ENCODE data around the gene SLC2A9. TPM values are rescaled to one million over a fixed set of nuclear protein-coding genes. Genes with fewer than 3 reads are reported as not detected.

The SLC2A9 gene
- total and polyA plus RNA-seq, 2 of the 13 experiments (the other 11 are each of a cell fraction or from before 2014, with no cell fraction given): 36.2 to 42.3 TPM

GRCh38 chr4:10020871-10021652 is at the start of gene SLC2A9 (continued):
- TF ChIP-seq, protein P1, sequence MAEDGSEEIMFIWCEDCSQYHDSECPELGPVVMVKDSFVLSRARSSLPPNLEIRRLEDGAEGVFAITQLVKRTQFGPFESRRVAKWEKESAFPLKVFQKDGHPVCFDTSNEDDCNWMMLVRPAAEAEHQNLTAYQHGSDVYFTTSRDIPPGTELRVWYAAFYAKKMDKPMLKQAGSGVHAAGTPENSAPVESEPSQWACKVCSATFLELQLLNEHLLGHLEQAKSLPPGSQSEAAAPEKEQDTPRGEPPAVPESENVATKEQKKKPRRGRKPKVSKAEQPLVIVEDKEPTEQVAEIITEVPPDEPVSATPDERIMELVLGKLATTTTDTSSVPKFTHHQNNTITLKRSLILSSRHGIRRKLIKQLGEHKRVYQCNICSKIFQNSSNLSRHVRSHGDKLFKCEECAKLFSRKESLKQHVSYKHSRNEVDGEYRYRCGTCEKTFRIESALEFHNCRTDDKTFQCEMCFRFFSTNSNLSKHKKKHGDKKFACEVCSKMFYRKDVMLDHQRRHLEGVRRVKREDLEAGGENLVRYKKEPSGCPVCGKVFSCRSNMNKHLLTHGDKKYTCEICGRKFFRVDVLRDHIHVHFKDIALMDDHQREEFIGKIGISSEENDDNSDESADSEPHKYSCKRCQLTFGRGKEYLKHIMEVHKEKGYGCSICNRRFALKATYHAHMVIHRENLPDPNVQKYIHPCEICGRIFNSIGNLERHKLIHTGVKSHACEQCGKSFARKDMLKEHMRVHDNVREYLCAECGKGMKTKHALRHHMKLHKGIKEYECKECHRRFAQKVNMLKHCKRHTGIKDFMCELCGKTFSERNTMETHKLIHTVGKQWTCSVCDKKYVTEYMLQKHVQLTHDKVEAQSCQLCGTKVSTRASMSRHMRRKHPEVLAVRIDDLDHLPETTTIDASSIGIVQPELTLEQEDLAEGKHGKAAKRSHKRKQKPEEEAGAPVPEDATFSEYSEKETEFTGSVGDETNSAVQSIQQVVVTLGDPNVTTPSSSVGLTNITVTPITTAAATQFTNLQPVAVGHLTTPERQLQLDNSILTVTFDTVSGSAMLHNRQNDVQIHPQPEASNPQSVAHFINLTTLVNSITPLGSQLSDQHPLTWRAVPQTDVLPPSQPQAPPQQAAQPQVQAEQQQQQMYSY (CRISPR knock-in tag; IDR thresholded peaks at IDR 0.05): no peak
- TF ChIP-seq ZNF558 (CRISPR knock-in tag; IDR thresholded peaks at IDR 0.05; ENCODE audit: borderline replicate concordance) (no peak), ZNF281 (CRISPR knock-in tag; IDR thresholded peaks at IDR 0.05; ENCODE audit: borderline replicate concordance) (no peak; the same call in 1 of the 2 replicates), ZNF446 (CRISPR knock-in tag; IDR thresholded peaks at IDR 0.05) (no peak), ZNF790 (CRISPR knock-in tag; IDR thresholded peaks at IDR 0.05; ENCODE audit: borderline replicate concordance) (no peak), ZBTB21 (CRISPR knock-in tag; IDR thresholded peaks at IDR 0.05) (no peak; the same call in 1 of the 2 replicates), SUZ12 (IDR thresholded peaks at IDR 0.05; ENCODE audit: low read depth, low read length) (no peak), SMAD1 (CRISPR knock-in tag; IDR thresholded peaks at IDR 0.05; ENCODE audit: borderline replicate concordance, low read depth) (no peak), ZSCAN21 (CRISPR knock-in tag; IDR thresholded peaks at IDR 0.05; ENCODE audit: borderline replicate concordance) (peak; percentile 73; the same call in 1 of the 2 replicates), ZNF280B (CRISPR knock-in tag; IDR thresholded peaks at IDR 0.05; ENCODE audit: borderline replicate concordance) (no peak), RXRB (CRISPR knock-in tag; IDR thresholded peaks at IDR 0.05; ENCODE audit: borderline replicate concordance) (peak; percentile 42), ZNF605 (CRISPR knock-in tag; IDR thresholded peaks at IDR 0.05) (peak; percentile 78; the same call in 1 of the 2 replicates), HOXA5 (CRISPR knock-in tag; IDR thresholded peaks at IDR 0.05) (no peak), ZHX1 (CRISPR knock-in tag; IDR thresholded peaks at IDR 0.05; ENCODE audit: low read depth) (no peak), ZNF12 (CRISPR knock-in tag; IDR thresholded peaks at IDR 0.05) (peak; percentile 23; the same call in 1 of the 2 replicates)
- TF ChIP-seq, protein P2, sequence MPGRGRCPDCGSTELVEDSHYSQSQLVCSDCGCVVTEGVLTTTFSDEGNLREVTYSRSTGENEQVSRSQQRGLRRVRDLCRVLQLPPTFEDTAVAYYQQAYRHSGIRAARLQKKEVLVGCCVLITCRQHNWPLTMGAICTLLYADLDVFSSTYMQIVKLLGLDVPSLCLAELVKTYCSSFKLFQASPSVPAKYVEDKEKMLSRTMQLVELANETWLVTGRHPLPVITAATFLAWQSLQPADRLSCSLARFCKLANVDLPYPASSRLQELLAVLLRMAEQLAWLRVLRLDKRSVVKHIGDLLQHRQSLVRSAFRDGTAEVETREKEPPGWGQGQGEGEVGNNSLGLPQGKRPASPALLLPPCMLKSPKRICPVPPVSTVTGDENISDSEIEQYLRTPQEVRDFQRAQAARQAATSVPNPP (CRISPR knock-in tag; IDR thresholded peaks at IDR 0.05): no peak

Data from HepG2 (cell line).